SK-N-MC (cell line): ENCODE results near the gene RNF225.
"Not testable (repeated sequence)": the region's sequence is repeated elsewhere in the genome, so short reads cannot be mapped to it uniquely, and the experiment has no call there.

Source experiments
- DNase-seq: peaks from one replicate; pipeline ENCODE4 v3.0.0-alpha.2; 2011; ENCODE audit warnings: low read depth, low spot score
- H3K27ac ChIP-seq: fragments of 200-600 bp; sonication (generic); 2 replicates; pipeline ENCODE4 v1.5.1; 2016; ENCODE audit warnings: mixed run types
- H3K36me3 ChIP-seq: fragments of 200-600 bp; sonication (generic); 2 replicates; pipeline ENCODE4 v1.6.1; 2017; ENCODE audit warnings: antibody characterized with exemption, low read length, mixed read lengths; ENCODE audit not compliant: insufficient read depth
- H3K4me3 ChIP-seq: fragments of 200-600 bp; sonication (generic); 2 replicates; pipeline ENCODE4 v1.5.1; 2016
- H3K9ac ChIP-seq: fragments of 200-600 bp; sonication (generic); 2 replicates; pipeline ENCODE4 v1.8.0; 2017; ENCODE audit warnings: mixed run types, mixed read lengths; ENCODE audit not compliant: insufficient read length
- H3K9me3 ChIP-seq: fragments of 200-600 bp; sonication (generic); 2 replicates; pipeline ENCODE4 v1.6.1; 2017; ENCODE audit warnings: low read depth, mild to moderate bottlenecking, antibody characterized with exemption, low read length, moderate library complexity, mixed read lengths
- EZH2 ChIP-seq: fragments of 200-600 bp; sonication (generic); IDR thresholded peaks from one replicate; pipeline ENCODE4 v1.6.1; 2017; ENCODE audit warnings: antibody characterized with exemption
- FOXP2 ChIP-seq: optimal IDR thresholded peaks from 2 replicates; pipeline ENCODE3; 2011; ENCODE audit warnings: mild to moderate bottlenecking, moderate library complexity; ENCODE audit not compliant: insufficient read depth; ENCODE audit errors: extremely low read length, control extremely low read depth
- POLR2AphosphoS5 ChIP-seq: IDR thresholded peaks from 2 replicates; pipeline ENCODE4 v1.6.1; 2012; ENCODE audit warnings: mild to moderate bottlenecking, low read depth, low read length, borderline replicate concordance

RNF225 gene

GRCh38 chr19:58401840-58402421 is 6.5 kb downstream of the RNF225 start:
- H3K9ac ChIP-seq = peak overlapping the region; percentile 83
- no peak for DNase-seq
- H3K9me3 ChIP-seq = no peaks in the 10 kb centered on the region
- TF ChIP-seq POLR2AphosphoS5 = no peak
- TF ChIP-seq EZH2 = no peak
- no peak for TF ChIP-seq FOXP2
- H3K36me3 ChIP-seq = no peaks in the 10 kb centered on the region
- H3K4me3 ChIP-seq = peak overlapping the region; percentile 98
- peak overlapping the region; percentile 77 for H3K27ac ChIP-seq

- not testable (repeated sequence) for H3K4me3 ChIP-seq, H3K36me3 ChIP-seq, DNase-seq, H3K9me3 ChIP-seq, H3K9ac ChIP-seq
- peak overlapping the region; percentile 81 for H3K27ac ChIP-seq
Observed at GRCh38 chr19:58403920-58404478, 8.5 kb downstream of the RNF225 start.

GRCh38 chr19:58406818-58407657 is 11.6 kb downstream of the RNF225 start:
- Histone ChIP-seq H3K36me3 (no peaks in the 10 kb centered on the region), H3K27ac (no peak overlapping the region; the same call in 1 of the 2 replicates), H3K9me3 (no peaks in the 10 kb centered on the region), H3K4me3 (peak overlapping the region; percentile 94), H3K9ac (peak overlapping the region; percentile 95)
- TF ChIP-seq POLR2AphosphoS5 = no peak; the same call in 1 of the 2 replicates
- TF ChIP-seq FOXP2 = no peak
- TF ChIP-seq EZH2 = no peak
- no peak for DNase-seq

GRCh38 chr19:58407658-58408151 is 12.2 kb downstream of the RNF225 start:
- H3K4me3 ChIP-seq = peak overlapping the region; percentile 94
- H3K9me3 ChIP-seq = no peaks in the 10 kb centered on the region
- DNase-seq = no peak
- H3K9ac ChIP-seq = peak overlapping the region; percentile 95
- peak overlapping the region; percentile 75 for H3K27ac ChIP-seq
- TF ChIP-seq EZH2 = no peak
- no peak; the same call in 1 of the 2 replicates for TF ChIP-seq POLR2AphosphoS5
- no peak for TF ChIP-seq FOXP2
- H3K36me3 ChIP-seq = 0 out of 2 replicates have a peak, but pooled peaks cover 3% of the 10 kb centered on the region

- DNase-seq = peak; percentile 66
- Histone ChIP-seq H3K9me3 (no peaks in the 10 kb centered on the region), H3K27ac (peak within 1 kb of the TSS; percentile 75), H3K9ac (peak within 1 kb of the TSS; percentile 95), H3K4me3 (peak within 1 kb of the TSS; percentile 94), H3K36me3 (0 out of 2 replicates have a peak, but pooled peaks cover 3% of the 10 kb centered on the region)
- TF ChIP-seq POLR2AphosphoS5 (peak; percentile 97), FOXP2 (peak; percentile 9), EZH2 (no peak)
Observed at GRCh38 chr19:58408152-58409009, 12.9 kb downstream of the RNF225 start, which contains the start of gene ZNF584. ZNF584 (plus strand) TSS chr19:58408649; CDS start chr19:58409148, 499 bp downstream.

- no peaks in the 10 kb centered on the region for H3K9me3 ChIP-seq
- TF ChIP-seq FOXP2 (no peak), POLR2AphosphoS5 (no peak), EZH2 (no peak)
- H3K36me3 ChIP-seq = peaks cover 3% of the 10 kb centered on the region; the same call in 1 of the 2 replicates
- H3K4me3 ChIP-seq = peak overlapping the region; percentile 94
- H3K9ac ChIP-seq = peak overlapping the region; percentile 70
- no peak overlapping the region for H3K27ac ChIP-seq
- DNase-seq = no peak
Observed at GRCh38 chr19:58409010-58409790, 13.7 kb downstream of the RNF225 start.

GRCh38 chr19:58416604-58417003 is 21.1 kb downstream of the RNF225 start:
- Histone ChIP-seq H3K9ac (no peak overlapping the region), H3K9me3 (peaks cover 3% of the 10 kb centered on the region; the same call in 1 of the 2 replicates), H3K27ac (no peak overlapping the region), H3K4me3 (no peak overlapping the region), H3K36me3 (peaks cover 51% of the 10 kb centered on the region)
- no peak for TF ChIP-seq POLR2AphosphoS5
- TF ChIP-seq EZH2 = no peak
- no peak for TF ChIP-seq FOXP2
- DNase-seq = no peak
